ENCODE measurements around the gene GLI1.

Gene GLI1

GRCh38 chr12:57430931-57431566, 28.5 kb upstream of the GLI1 start, which contains the start of gene R3HDM2:
Gene R3HDM2, minus strand, starts transcription at chr12:57431043. Its CDS starts 120,615 bp downstream, at chr12:57310428.
- no peaks in the 10 kb centered on the region for H3K79me1 ChIP-seq (ENCODE audit: low read depth, low read length)
- no peak within 1 kb of the TSS for H4K91ac ChIP-seq (ENCODE audit: low read depth, low read length, poor library complexity)
- peak; percentile 85 for DNase-seq (ENCODE audit: low spot score)
- no peaks in the 10 kb centered on the region for H3K27me3 ChIP-seq (ENCODE audit: control insufficient read depth in 3 of 3, insufficient read depth in 3 of 3, low read depth in 1 of 3, low read length in 3 of 3)
- H2AK5ac ChIP-seq (ENCODE audit: low read depth, low read length), result no peak within 1 kb of the TSS
- no peak within 1 kb of the TSS for H2BK120ac ChIP-seq (ENCODE audit: low read depth, low read length)
- peak within 1 kb of the TSS; percentile 66 for H3K4me2 ChIP-seq (ENCODE audit: insufficient read depth, low read length, poor library complexity, severe bottlenecking)
- peak within 1 kb of the TSS; percentile 17 for H4K8ac ChIP-seq (ENCODE audit: low read depth, low read length)
- H3K4ac ChIP-seq (ENCODE audit: low read length), result no peak within 1 kb of the TSS
- no peaks in the 10 kb centered on the region for H3K9me3 ChIP-seq (replicated peaks in 1 of 2; ENCODE audit: control insufficient read depth in 2 of 2, insufficient read depth in 1 of 2, low read depth in 1 of 2, low read length in 2 of 2)
- no peak within 1 kb of the TSS for H3K14ac ChIP-seq (ENCODE audit: low read length)
- H3K36me3 ChIP-seq (replicated peaks in 1 of 2; ENCODE audit: control insufficient read depth in 2 of 2, insufficient read depth in 2 of 2, low read length in 2 of 2), result no peaks in the 10 kb centered on the region
- H3K4me3 ChIP-seq (ENCODE audit: low read length in 2 of 2), result peak within 1 kb of the TSS; percentile 57 to 77
- no peak within 1 kb of the TSS for H2BK12ac ChIP-seq (ENCODE audit: low read length)
- H3K9ac ChIP-seq (ENCODE audit: low read depth, low read length, poor library complexity), result peak within 1 kb of the TSS; percentile 60
- H3K23ac ChIP-seq (ENCODE audit: low read depth, low read length, poor library complexity), result peak within 1 kb of the TSS; percentile 80
- H2BK5ac ChIP-seq (ENCODE audit: low read length), result no peak within 1 kb of the TSS
- no CpG with 5 or more reads among the region's 41 CpGs for WGBS, 2 donors (ENCODE audit: extremely low coverage in 2 of 2, insufficient read length in 2 of 2, insufficient replicate concordance in 1 of 2)
- H3K27ac ChIP-seq (replicated peaks; ENCODE audit: low read length), result peak within 1 kb of the TSS; percentile 72
- no peak within 1 kb of the TSS for H2BK15ac ChIP-seq (ENCODE audit: low read length)
- H3K18ac ChIP-seq (ENCODE audit: low read length), result peak within 1 kb of the TSS; percentile 71
- peak within 1 kb of the TSS; percentile 80 for H2AFZ ChIP-seq (ENCODE audit: low read length)
- peaks cover 0 to 3% of the 10 kb centered on the region in 2 donors for H3K4me1 ChIP-seq (ENCODE audit: control insufficient read depth in 2 of 2, insufficient read depth in 1 of 2, low read depth in 1 of 2, low read length in 2 of 2)

GRCh38 chr12:57431654-57432188, 27.9 kb upstream of the GLI1 start:
- Histone ChIP-seq H3K4me3 (ENCODE audit: low read length in 2 of 2) (peak overlapping the region in 1 of 2 donors; percentile 57), H3K36me3 (replicated peaks in 1 of 2; ENCODE audit: control insufficient read depth in 2 of 2, insufficient read depth in 2 of 2, low read length in 2 of 2) (no peaks in the 10 kb centered on the region), H3K14ac (ENCODE audit: low read length) (no peak overlapping the region), H3K4ac (ENCODE audit: low read length) (no peak overlapping the region), H2BK5ac (ENCODE audit: low read length) (no peak overlapping the region), H4K8ac (ENCODE audit: low read depth, low read length) (no peak overlapping the region), H3K23ac (ENCODE audit: low read depth, low read length, poor library complexity) (no peak overlapping the region), H3K4me2 (ENCODE audit: insufficient read depth, low read length, poor library complexity, severe bottlenecking) (no peak overlapping the region), H3K79me1 (ENCODE audit: low read depth, low read length) (no peaks in the 10 kb centered on the region), H3K9ac (ENCODE audit: low read depth, low read length, poor library complexity) (no peak overlapping the region), H2BK12ac (ENCODE audit: low read length) (no peak overlapping the region), H2BK120ac (ENCODE audit: low read depth, low read length) (no peak overlapping the region), H3K27me3 (ENCODE audit: control insufficient read depth in 3 of 3, insufficient read depth in 3 of 3, low read depth in 1 of 3, low read length in 3 of 3) (no peaks in the 10 kb centered on the region), H4K91ac (ENCODE audit: low read depth, low read length, poor library complexity) (no peak overlapping the region), H2BK15ac (ENCODE audit: low read length) (no peak overlapping the region), H2AFZ (ENCODE audit: low read length) (peak overlapping the region; percentile 80), H3K18ac (ENCODE audit: low read length) (no peak overlapping the region), H3K27ac (replicated peaks; ENCODE audit: low read length) (no peak overlapping the region), H3K9me3 (replicated peaks in 1 of 2; ENCODE audit: control insufficient read depth in 2 of 2, insufficient read depth in 1 of 2, low read depth in 1 of 2, low read length in 2 of 2) (no peaks in the 10 kb centered on the region), H2AK5ac (ENCODE audit: low read depth, low read length) (no peak overlapping the region), H3K4me1 (ENCODE audit: control insufficient read depth in 2 of 2, insufficient read depth in 1 of 2, low read depth in 1 of 2, low read length in 2 of 2) (peaks cover 0 to 3% of the 10 kb centered on the region in 2 donors)
- no peak for DNase-seq (ENCODE audit: low spot score)
- WGBS, 2 donors (ENCODE audit: extremely low coverage in 2 of 2, insufficient read length in 2 of 2, insufficient replicate concordance in 1 of 2), result no CpG with 5 or more reads among the region's 11 CpGs

DNA sequence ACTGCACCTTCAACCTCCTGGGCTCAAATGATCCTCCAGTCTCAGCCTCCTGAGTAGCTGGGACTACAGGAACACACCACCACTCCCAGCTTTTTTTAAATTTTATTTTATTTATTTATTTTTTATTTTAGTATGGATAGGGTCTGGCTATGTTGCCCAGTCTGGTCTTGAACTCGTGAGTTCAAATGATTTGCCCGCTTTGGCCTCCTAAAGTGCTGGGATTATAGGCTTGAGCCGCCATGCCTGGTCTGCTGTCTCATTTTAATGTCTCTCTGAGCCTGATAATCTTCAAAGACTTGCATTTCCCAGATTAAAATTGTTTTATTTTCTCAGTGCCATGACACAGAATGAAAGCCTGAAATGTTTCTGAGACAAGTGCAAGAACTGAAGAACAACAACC, 26.2 kb upstream of the GLI1 start:
- no peak overlapping the region for H2AFZ ChIP-seq (ENCODE audit: low read length)
- H2BK5ac ChIP-seq (ENCODE audit: low read length), result no peak overlapping the region
- H3K18ac ChIP-seq (ENCODE audit: low read length), result no peak overlapping the region
- no CpG with 5 or more reads among the region's 3 CpGs for WGBS, 2 donors (ENCODE audit: extremely low coverage in 2 of 2, insufficient read length in 2 of 2, insufficient replicate concordance in 1 of 2)
- no peak overlapping the region for H3K23ac ChIP-seq (ENCODE audit: low read depth, low read length, poor library complexity)
- no peak overlapping the region for H4K8ac ChIP-seq (ENCODE audit: low read depth, low read length)
- no peak for DNase-seq (ENCODE audit: low spot score)
- no peak overlapping the region for H2BK120ac ChIP-seq (ENCODE audit: low read depth, low read length)
- peaks cover 0 to 3% of the 10 kb centered on the region in 2 donors for H3K4me1 ChIP-seq (ENCODE audit: control insufficient read depth in 2 of 2, insufficient read depth in 1 of 2, low read depth in 1 of 2, low read length in 2 of 2)
- H3K4ac ChIP-seq (ENCODE audit: low read length), result no peak overlapping the region
- no peak overlapping the region for H3K27ac ChIP-seq (replicated peaks; ENCODE audit: low read length)
- no peak overlapping the region for H4K91ac ChIP-seq (ENCODE audit: low read depth, low read length, poor library complexity)
- no peaks in the 10 kb centered on the region for H3K27me3 ChIP-seq (ENCODE audit: control insufficient read depth in 3 of 3, insufficient read depth in 3 of 3, low read depth in 1 of 3, low read length in 3 of 3)
- H2BK15ac ChIP-seq (ENCODE audit: low read length), result no peak overlapping the region
- no peak overlapping the region for H3K4me3 ChIP-seq (ENCODE audit: low read length in 2 of 2)
- H3K9ac ChIP-seq (ENCODE audit: low read depth, low read length, poor library complexity), result no peak overlapping the region
- no peak overlapping the region for H2AK5ac ChIP-seq (ENCODE audit: low read depth, low read length)
- H3K36me3 ChIP-seq (replicated peaks in 1 of 2; ENCODE audit: control insufficient read depth in 2 of 2, insufficient read depth in 2 of 2, low read length in 2 of 2), result no peaks in the 10 kb centered on the region
- no peak overlapping the region for H3K14ac ChIP-seq (ENCODE audit: low read length)
- H2BK12ac ChIP-seq (ENCODE audit: low read length), result no peak overlapping the region
- H3K79me1 ChIP-seq (ENCODE audit: low read depth, low read length), result no peaks in the 10 kb centered on the region
- H3K9me3 ChIP-seq (replicated peaks in 1 of 2; ENCODE audit: control insufficient read depth in 2 of 2, insufficient read depth in 1 of 2, low read depth in 1 of 2, low read length in 2 of 2), result no peaks in the 10 kb centered on the region
- H3K4me2 ChIP-seq (ENCODE audit: insufficient read depth, low read length, poor library complexity, severe bottlenecking), result no peak overlapping the region

DNA sequence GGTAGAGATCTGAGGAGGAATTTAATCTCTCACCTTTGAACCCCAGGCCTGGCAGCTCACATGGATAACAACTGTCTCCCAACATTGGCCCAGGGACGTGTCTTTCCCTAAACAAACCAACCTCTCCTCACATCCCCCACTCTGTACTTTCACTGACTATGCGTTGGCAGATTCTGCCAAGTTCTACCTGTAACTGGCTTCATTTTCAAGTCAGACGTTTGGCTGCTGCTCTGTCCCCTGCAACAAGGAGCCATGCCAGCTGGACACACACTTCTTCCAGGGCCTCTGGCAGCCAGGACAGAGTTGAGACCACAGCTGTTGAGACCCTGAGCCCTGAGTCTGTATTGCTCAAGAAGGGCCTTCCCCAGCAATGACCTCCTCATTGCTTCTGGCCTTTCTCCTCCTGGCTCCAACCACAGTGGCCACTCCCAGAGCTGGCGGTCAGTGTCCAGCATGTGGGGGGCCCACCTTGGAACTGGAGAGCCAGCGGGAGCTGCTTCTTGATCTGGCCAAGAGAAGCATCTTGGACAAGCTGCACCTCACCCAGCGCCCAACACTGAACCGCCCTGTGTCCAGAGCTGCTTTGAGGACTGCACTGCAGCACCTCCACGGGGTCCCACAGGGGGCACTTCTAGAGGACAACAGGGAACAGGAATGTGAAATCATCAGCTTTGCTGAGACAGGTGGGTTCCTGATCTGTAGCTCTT, 24.9 kb upstream of the GLI1 start, which contains the start of gene INHBC:
Gene INHBC, plus strand, starts transcription at position 268 of the 707 bp plus-strand sequence. Its CDS starts 103 bp downstream, at position 371.
- no peak within 1 kb of the TSS for H3K18ac ChIP-seq (ENCODE audit: low read length)
- H3K4me1 ChIP-seq (ENCODE audit: control insufficient read depth in 2 of 2, insufficient read depth in 1 of 2, low read depth in 1 of 2, low read length in 2 of 2), result no peaks in the 10 kb centered on the region
- H3K4me2 ChIP-seq (ENCODE audit: insufficient read depth, low read length, poor library complexity, severe bottlenecking), result no peak within 1 kb of the TSS
- no CpG with 5 or more reads among the region's 8 CpGs for WGBS, 2 donors (ENCODE audit: extremely low coverage in 2 of 2, insufficient read length in 2 of 2, insufficient replicate concordance in 1 of 2)
- no peak within 1 kb of the TSS for H3K9ac ChIP-seq (ENCODE audit: low read depth, low read length, poor library complexity)
- DNase-seq (ENCODE audit: low spot score), result no peak
- H2AK5ac ChIP-seq (ENCODE audit: low read depth, low read length), result peak within 1 kb of the TSS; percentile 15
- H2BK120ac ChIP-seq (ENCODE audit: low read depth, low read length), result no peak within 1 kb of the TSS
- no peaks in the 10 kb centered on the region for H3K79me1 ChIP-seq (ENCODE audit: low read depth, low read length)
- H4K8ac ChIP-seq (ENCODE audit: low read depth, low read length), result no peak within 1 kb of the TSS
- peak within 1 kb of the TSS; percentile 3 for H3K23ac ChIP-seq (ENCODE audit: low read depth, low read length, poor library complexity)
- H4K91ac ChIP-seq (ENCODE audit: low read depth, low read length, poor library complexity), result no peak within 1 kb of the TSS
- H2BK12ac ChIP-seq (ENCODE audit: low read length), result no peak within 1 kb of the TSS
- H2AFZ ChIP-seq (ENCODE audit: low read length), result peak within 1 kb of the TSS; percentile 20
- H3K4me3 ChIP-seq (ENCODE audit: low read length in 2 of 2), result no peak within 1 kb of the TSS
- H2BK5ac ChIP-seq (ENCODE audit: low read length), result no peak within 1 kb of the TSS
- H3K27ac ChIP-seq (replicated peaks; ENCODE audit: low read length), result no peak within 1 kb of the TSS
- no peak within 1 kb of the TSS for H2BK15ac ChIP-seq (ENCODE audit: low read length)
- H3K14ac ChIP-seq (ENCODE audit: low read length), result no peak within 1 kb of the TSS
- no peaks in the 10 kb centered on the region for H3K9me3 ChIP-seq (replicated peaks in 1 of 2; ENCODE audit: control insufficient read depth in 2 of 2, insufficient read depth in 1 of 2, low read depth in 1 of 2, low read length in 2 of 2)
- no peaks in the 10 kb centered on the region for H3K36me3 ChIP-seq (replicated peaks in 1 of 2; ENCODE audit: control insufficient read depth in 2 of 2, insufficient read depth in 2 of 2, low read length in 2 of 2)
- H3K27me3 ChIP-seq (ENCODE audit: control insufficient read depth in 3 of 3, insufficient read depth in 3 of 3, low read depth in 1 of 3, low read length in 3 of 3), result no peaks in the 10 kb centered on the region
- no peak within 1 kb of the TSS for H3K4ac ChIP-seq (ENCODE audit: low read length)

All from neuronal stem cell (in vitro differentiated cells).